HG02884 (cell line): Measurements from ENCODE around the gene CEP20.
A peak's percentile ranks its signal among the peaks of the same experiment; 100 is the strongest.
"Not testable (repeated sequence)": the region's sequence is repeated elsewhere in the genome, so short reads cannot be mapped to it uniquely, and the experiment has no call there.

Experiments
- ATAC-seq: cut with Tn5 transposase; IDR thresholded peaks from one replicate; pipeline ENCODE4 v1.9.1; 2021; ENCODE audit warnings: mild to moderate bottlenecking, moderate library complexity; ENCODE audit not compliant: unreplicated experiment

CEP20 gene, protein sequence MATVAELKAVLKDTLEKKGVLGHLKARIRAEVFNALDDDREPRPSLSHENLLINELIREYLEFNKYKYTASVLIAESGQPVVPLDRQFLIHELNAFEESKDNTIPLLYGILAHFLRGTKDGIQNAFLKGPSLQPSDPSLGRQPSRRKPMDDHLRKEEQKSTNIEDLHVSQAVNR

DNA sequence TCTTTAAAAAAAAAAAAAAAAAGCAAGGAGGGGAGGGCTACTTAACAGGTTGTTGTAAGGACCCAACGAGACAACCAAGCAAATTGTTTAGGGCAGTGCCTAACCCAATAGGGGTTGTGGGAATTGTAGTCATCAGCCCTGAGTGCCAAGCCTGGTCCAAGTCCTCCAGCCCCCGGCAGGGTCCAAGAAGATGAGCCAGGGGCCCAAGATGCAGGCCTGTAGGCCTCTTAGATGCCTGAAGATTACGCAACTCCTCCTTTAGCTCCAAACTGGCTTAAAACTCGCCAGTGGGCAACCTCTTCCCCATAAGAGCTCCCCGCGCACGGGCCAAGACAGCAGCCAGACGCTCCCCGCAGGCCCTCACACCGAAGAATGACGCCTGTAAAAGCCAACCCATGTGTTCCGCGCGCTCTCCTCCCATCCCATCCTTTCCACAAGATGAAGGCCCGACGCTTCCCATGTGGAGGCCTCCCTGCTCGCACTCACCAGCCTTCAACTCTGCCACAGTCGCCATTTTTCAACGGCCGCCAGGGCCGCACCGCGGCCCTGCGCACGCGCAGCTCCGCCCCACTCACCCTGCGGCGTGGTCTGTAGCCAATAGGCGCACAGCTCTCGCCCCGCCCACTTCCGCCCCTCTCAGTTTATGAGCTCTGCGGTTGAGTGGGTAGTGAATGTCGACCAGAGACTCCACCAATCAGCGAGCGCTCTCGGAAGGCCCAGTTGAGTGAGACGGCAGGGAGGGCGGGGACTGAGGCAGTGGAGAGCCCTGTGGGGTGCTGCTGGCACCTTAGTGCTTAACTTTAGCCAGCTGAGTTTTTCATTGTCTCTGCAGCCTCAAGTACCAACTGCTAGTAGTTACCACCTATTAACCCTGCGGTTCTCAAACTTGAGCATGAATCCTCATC is at the start of gene CEP20:
CEP20 (minus strand) TSS at position 532 of the 905 bp plus-strand sequence; CDS start at position 514, 18 bp downstream.
- peak; percentile 98 for ATAC-seq

- ATAC-seq, result not testable (repeated sequence)
Measured at GRCh38 chr16:15936809-15937208, 48.4 kb upstream of the CEP20 start.

DNA sequence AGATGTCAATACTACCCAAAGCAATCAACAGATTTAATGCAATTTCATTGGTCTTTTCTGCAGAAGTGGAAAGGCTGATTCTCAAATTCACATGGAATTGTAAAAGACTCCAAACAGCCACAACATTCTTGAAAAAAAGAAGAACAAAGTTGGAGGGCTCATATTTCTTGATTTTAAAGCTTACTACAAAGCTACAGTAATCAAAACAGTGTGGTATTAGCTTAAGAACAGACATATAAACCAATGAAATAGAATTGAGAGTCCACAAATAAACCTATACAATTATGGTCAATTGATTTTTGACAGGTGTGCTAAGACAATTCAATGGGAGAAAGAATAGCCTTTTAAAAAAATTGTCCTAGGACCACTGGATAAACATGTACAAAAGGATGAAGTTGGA is 46.6 kb upstream of the CEP20 start:
- no peak for ATAC-seq

DNA sequence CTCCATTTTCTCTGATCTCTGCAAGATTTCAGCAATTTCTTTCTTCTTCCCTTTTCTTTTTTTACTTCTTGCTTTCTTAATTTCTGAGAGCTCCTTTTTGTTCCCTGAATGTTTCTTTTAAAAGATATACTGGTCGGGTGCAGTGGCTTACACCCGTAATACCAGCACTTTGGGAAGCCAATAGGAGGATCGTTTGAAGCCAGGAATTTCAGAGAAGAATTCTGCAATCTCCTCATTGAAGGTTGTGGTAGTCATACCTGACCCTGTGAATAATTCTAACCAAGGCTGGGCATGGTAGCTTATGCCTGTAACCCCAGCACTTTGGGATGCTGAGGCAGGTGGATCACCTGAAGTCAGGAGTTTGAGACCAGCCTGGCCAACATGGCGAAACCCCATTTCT is 45.4 kb upstream of the CEP20 start:
- ATAC-seq, result no peak

DNA sequence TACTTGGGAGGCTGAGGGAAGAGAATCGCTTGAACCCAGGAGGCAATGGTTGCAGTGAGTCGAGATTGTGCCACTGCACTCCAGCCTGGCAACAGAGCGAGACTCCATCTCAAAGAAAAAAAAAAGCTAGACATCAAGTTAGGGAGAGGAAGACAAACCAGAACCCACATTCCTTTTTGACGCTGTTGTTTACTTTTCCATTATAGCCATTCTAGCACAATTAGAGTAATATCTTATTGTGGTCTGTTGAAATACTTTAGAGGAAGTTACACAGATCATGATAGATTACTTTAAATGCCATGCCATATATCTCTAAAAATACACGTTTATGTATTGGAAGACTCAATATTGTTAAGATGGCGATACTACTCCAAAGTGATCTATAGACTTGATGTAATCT is 44.5 kb upstream of the CEP20 start:
- no peak for ATAC-seq

GRCh38 chr16:15928261-15929104 is 40.1 kb upstream of the CEP20 start:
- ATAC-seq, result no peak

DNA sequence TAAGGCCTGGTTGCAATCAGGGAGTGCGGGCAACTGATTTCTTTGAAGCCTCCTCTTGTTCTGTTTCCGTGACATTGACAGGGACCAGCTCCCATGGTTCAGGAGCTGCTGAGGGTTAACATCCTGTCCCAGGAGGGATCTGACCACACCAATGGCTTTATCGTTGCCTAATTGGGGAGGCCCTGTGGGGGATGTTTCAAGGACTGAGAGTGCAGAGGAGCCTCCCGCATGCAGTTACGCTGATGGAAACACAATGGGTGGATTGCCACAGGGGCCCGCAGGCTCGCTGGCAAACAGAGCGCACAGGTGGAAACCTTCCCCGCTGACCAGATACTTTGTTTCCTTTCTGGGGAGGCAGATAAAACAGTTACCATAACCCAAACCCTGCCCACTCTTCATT is 37.2 kb upstream of the CEP20 start:
- no peak for ATAC-seq

GRCh38 chr16:15924996-15925395 is 36.6 kb upstream of the CEP20 start:
- ATAC-seq, result no peak

GRCh38 chr16:15919331-15919730 is 30.9 kb upstream of the CEP20 start:
- ATAC-seq, result no peak

- not testable (repeated sequence) for ATAC-seq
Measured at GRCh38 chr16:15918314-15918713, 29.9 kb upstream of the CEP20 start.

DNA sequence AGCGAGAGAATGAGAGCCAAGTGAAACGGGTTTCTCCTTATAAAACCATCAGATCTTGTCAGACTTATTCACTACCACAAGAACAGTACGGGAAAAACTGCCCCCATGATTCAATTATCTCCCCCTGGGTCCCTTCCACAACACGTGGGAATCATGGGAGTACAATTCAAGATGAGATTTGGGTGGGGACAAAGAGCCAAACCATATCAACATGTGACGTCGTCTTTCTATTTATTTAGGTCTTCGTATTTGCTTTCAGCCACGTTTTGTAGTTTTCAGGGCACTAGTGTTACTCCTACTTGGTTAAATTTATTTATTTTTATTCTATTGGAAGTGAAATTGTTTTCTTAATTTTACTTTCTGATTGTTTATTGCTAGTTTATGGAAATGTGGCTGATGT is 27.9 kb upstream of the CEP20 start:
- ATAC-seq, result no peak

- no peak for ATAC-seq
Measured at GRCh38 chr16:15915555-15916081, 27.2 kb upstream of the CEP20 start.

GRCh38 chr16:15913046-15913698 is 24.8 kb upstream of the CEP20 start:
- no peak for ATAC-seq

DNA sequence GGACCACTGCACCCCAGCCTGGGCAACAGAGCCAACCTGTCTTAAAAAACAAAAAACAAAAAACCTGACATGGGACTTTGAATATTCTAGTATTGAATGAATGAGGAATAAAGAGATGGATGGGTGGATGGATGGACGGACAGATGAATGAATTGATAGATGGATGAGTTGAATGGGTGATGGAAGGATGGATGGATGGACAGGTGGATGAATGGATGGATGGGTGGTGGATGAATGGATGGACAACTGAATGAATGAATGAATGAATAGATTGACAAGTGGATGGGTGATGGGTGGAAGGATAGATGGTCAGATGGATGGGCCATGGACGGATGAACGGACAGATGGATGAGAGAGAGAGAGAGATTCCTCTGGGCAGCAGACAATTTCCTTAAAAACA is 22.8 kb upstream of the CEP20 start:
- no peak for ATAC-seq

DNA sequence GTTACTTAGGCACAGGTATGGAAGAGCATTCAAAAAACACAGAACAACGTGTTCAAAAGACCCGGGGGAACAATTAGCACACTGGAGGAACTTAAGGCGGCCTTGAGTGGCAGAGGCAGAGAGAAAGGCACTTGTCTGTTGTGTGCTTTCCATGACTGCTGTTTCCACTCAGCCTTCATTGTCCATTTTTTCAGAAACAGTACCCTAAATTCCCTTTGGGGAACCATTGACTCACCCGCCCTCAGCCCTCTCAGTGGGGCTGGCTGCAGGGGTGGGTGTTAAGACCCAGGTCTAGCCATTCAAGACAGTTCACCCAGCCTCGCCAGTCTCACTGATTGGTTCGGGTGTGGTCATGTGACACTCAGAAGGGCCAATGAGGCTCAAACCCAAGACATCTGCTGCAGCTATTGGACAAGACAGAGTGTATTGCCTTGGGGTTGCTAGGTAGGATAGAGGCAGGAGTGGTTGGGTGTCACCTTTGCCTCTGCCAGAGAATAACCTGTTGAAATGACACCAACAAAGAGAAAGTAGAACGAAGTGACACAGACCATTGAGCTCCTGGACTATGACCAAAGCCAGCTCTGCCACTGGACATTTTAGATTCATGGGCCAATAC is 19.6 kb upstream of the CEP20 start:
- ATAC-seq, result peak; percentile 99

DNA sequence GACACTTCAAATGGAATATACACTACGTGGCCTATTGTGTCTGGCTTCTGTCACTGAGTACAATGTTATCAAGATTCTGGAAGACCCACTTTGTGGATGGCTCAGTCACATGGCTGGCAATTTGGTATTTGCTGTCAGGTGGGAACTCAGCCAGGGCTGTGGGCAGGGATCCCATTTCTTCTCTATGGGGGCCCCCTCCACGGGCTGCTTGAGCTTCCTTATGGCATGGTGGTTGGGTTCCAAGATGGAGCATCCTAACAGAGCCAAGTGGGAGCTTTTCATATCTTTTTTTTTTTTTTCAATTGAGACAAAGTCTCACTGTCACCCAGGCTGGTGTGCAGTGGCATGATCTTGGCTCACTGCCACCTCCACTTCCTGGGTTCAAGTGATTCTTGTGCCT is 18.0 kb upstream of the CEP20 start:
- no peak for ATAC-seq

GRCh38 chr16:15903960-15904359 is 15.6 kb upstream of the CEP20 start:
- ATAC-seq, result no peak

GRCh38 chr16:15900901-15901500 is 12.6 kb upstream of the CEP20 start:
- no peak for ATAC-seq

- no peak for ATAC-seq
Measured at GRCh38 chr16:15900357-15900756, 12.0 kb upstream of the CEP20 start.
